T-cell (primary cell): Measurements from ENCODE around the gene GIGYF1. TPM values are rescaled to one million over a fixed set of nuclear protein-coding genes. Genes with fewer than 3 reads are reported as not detected.

Experiments
- ATAC-seq, 4 experiments: fragments of 200-7000 bp in 3 of 4; fragments of 150-1000 bp in 1 of 4; cut with Tn5 transposase; replicated peaks in 1 of 4; 1 replicate in 3 of 4; 2 replicates in 1 of 4; pipeline ENCODE4 v1.10.0; 2021; ENCODE audit warnings: moderate library complexity in 3 of 4, mild to moderate bottlenecking in 2 of 4, moderate number of reproducible peaks in 1 of 4
- CTCF ChIA-PET, 2 donors: fragments of 300-600 bp; sonication (Branson Sonifier 250); formaldehyde crosslinking; loops; one replicate each; lab custom pipeline; 2022; ENCODE audit warnings: antibody characterized with exemption in 2 of 2; lab: Charles Lee
- POLR2A ChIA-PET, 2 donors: fragments of 300-600 bp; sonication (Branson Sonifier 250); formaldehyde crosslinking; loops; one replicate each; lab custom pipeline; 2022; ENCODE audit warnings: antibody characterized with exemption in 2 of 2; lab: Charles Lee
- DNase-seq, 35 experiments: peaks; one replicate each; pipeline versions ENCODE4 v3.0.0 to v3.0.0-alpha.2; 2013 to 2023
- H3K27ac ChIP-seq: one replicate; pipeline ENCODE4 v1.5.1; 2013; ENCODE audit warnings: low read length
- H3K27me3 ChIP-seq, 2 experiments: replicated peaks in 1 of 2; 1 replicate in 1 of 2; 2 replicates in 1 of 2; pipeline versions ENCODE4 v1.6.1 to v1.7.0; 2013; ENCODE audit warnings: low read length in 1 of 2, mixed read lengths in 1 of 2; ENCODE audit not compliant: control insufficient read depth in 2 of 2, insufficient read depth in 2 of 2; ENCODE audit errors: extremely low read depth in 1 of 2
- H3K36me3 ChIP-seq, 2 donors: 1 replicate in 1 of 2; 2 replicates in 1 of 2; pipeline versions ENCODE4 v1.6.1 to v1.7.0; 2013; ENCODE audit warnings: low read length in 1 of 2; ENCODE audit not compliant: control insufficient read depth in 2 of 2, insufficient read depth in 1 of 2; ENCODE audit errors: extremely low read depth in 1 of 2
- H3K4me1 ChIP-seq, 2 experiments: 1 replicate in 1 of 2; 2 replicates in 1 of 2; pipeline versions ENCODE4 v1.6.1 to v1.7.0; 2013; ENCODE audit warnings: low read length in 2 of 2, mixed read lengths in 1 of 2; ENCODE audit not compliant: insufficient read depth in 2 of 2, control insufficient read depth in 1 of 2; ENCODE audit errors: extremely low read depth in 1 of 2
- H3K4me3 ChIP-seq, 2 donors: 1 replicate in 1 of 2; 2 replicates in 1 of 2; pipeline versions ENCODE4 v1.5.1 to v1.7.0; 2013; ENCODE audit warnings: mild to moderate bottlenecking in 2 of 2, low read length in 1 of 2, moderate library complexity in 1 of 2; ENCODE audit not compliant: control insufficient read depth in 1 of 2; ENCODE audit errors: extremely low read depth in 1 of 2
- H3K9me3 ChIP-seq: 2 replicates; pipeline ENCODE4 v1.7.0; 2013
- H3K27ac Mint-ChIP-seq, 2 donors: one replicate each; pipeline ENCODE4 v1.8.0; 2020 to 2021; ENCODE audit warnings: mild to moderate bottlenecking in 2 of 2, mixed read lengths in 2 of 2
- H3K27me3 Mint-ChIP-seq, 2 donors: one replicate each; pipeline ENCODE4 v1.8.0; 2021 to 2022; ENCODE audit warnings: mixed read lengths in 2 of 2
- H3K36me3 Mint-ChIP-seq: one replicate; pipeline ENCODE4 v1.8.0; 2021; ENCODE audit warnings: mixed read lengths
- H3K4me1 Mint-ChIP-seq, 3 donors: one replicate each; pipeline ENCODE4 v1.8.0; 2020 to 2022; ENCODE audit warnings: mixed read lengths in 3 of 3, mild to moderate bottlenecking in 1 of 3
- H3K4me3 Mint-ChIP-seq, 3 donors: one replicate each; pipeline ENCODE4 v1.8.0; 2020 to 2022; ENCODE audit warnings: mild to moderate bottlenecking in 3 of 3, mixed read lengths in 3 of 3, moderate library complexity in 3 of 3
- H3K9me3 Mint-ChIP-seq, 3 donors: one replicate each; pipeline ENCODE4 v1.8.0; 2020 to 2022; ENCODE audit warnings: mixed read lengths in 3 of 3
- WGBS: methylation state at CpG from one replicate; pipeline ENCODE4 v1.1.5; 2013; ENCODE audit warnings: missing lambda C conversion rate; ENCODE audit not compliant: insufficient coverage; 5-methylcytosine and 5-hydroxymethylcytosine counted together
- total RNA-seq, 35 experiments: library from RNA in 6 of 35; stranded (reverse) in 6 of 35; fragments of 120-200 nt in 1 of 35; gene quantifications; one replicate each; pipeline versions ENCODE4 v1.2.1 to v1.2.4 and lab custom pipeline; 2013 to 2026

GIGYF1 gene
- total RNA-seq, 5 donors from 2014 or later (not counting 1 experiment from before 2014, with no cell fraction given): 87.7 to 161 (median 124) TPM

GRCh38 chr7:100687751-100688300 lies 6.2 kb downstream of the GIGYF1 start:
- no peaks in the 10 kb centered on the region for H3K9me3 ChIP-seq
- Mint-ChIP-seq H3K36me3 (peaks cover 10% of the 10 kb centered on the region), H3K27ac (no peak overlapping the region), H3K27me3 (no peaks in the 10 kb centered on the region), H3K4me3 (no peak overlapping the region), H3K9me3 (no peaks in the 10 kb centered on the region), H3K4me1 (peaks cover 23 to 34% (median 30%) of the 10 kb centered on the region in 3 donors)
- no peak for ATAC-seq
- H3K27me3 ChIP-seq: peaks cover 0 to 2% of the 10 kb centered on the region in 2 experiments
- no peak overlapping the region for H3K4me3 ChIP-seq
- peaks cover 16 to 40% of the 10 kb centered on the region in 2 experiments for H3K4me1 ChIP-seq
- CTCF ChIA-PET: interaction anchor here in 1 of 2 donors (0.6 kb wide), 1 partner anchor 126 kb away, joined by 6 read pairs; no protein-coding TSS in a partner anchor
- 72% methylated on average over 19 of the region's 25 CpGs for WGBS
- DNase-seq: no peak
- no peak overlapping the region for H3K27ac ChIP-seq
- POLR2A ChIA-PET: no interaction called here
- H3K36me3 ChIP-seq: peaks cover 30 to 65% of the 10 kb centered on the region in 2 donors

GRCh38 chr7:100687261-100687660 lies 6.8 kb downstream of the GIGYF1 start:
- Histone ChIP-seq H3K4me3 (no peak overlapping the region), H3K4me1 (peaks cover 10 to 34% of the 10 kb centered on the region in 2 experiments), H3K27ac (no peak overlapping the region), H3K9me3 (no peaks in the 10 kb centered on the region), H3K27me3 (peaks cover 0 to 2% of the 10 kb centered on the region in 2 experiments), H3K36me3 (peaks cover 32 to 69% of the 10 kb centered on the region in 2 donors)
- Mint-ChIP-seq H3K4me1 (peaks cover 17 to 28% (median 24%) of the 10 kb centered on the region in 3 donors), H3K9me3 (no peaks in the 10 kb centered on the region), H3K4me3 (no peak overlapping the region), H3K27me3 (no peaks in the 10 kb centered on the region), H3K36me3 (peaks cover 10% of the 10 kb centered on the region), H3K27ac (no peak overlapping the region)
- POLR2A ChIA-PET: no interaction called here
- ATAC-seq (no peak), DNase-seq (no peak)
- WGBS: 91% methylated on average over 17 of the region's 22 CpGs
- CTCF ChIA-PET: interaction anchor here in 1 of 2 donors (0.6 kb wide), 1 partner anchor 125 kb away, joined by 6 read pairs; no protein-coding TSS in a partner anchor

- Histone ChIP-seq H3K4me3 (no peak overlapping the region), H3K4me1 (peaks cover 6 to 34% of the 10 kb centered on the region in 2 experiments), H3K27ac (no peak overlapping the region), H3K9me3 (no peaks in the 10 kb centered on the region), H3K36me3 (peaks cover 32 to 73% of the 10 kb centered on the region in 2 donors), H3K27me3 (peaks cover 0 to 2% of the 10 kb centered on the region in 2 experiments)
- H3K4me3 Mint-ChIP-seq: no peak overlapping the region
- no peak overlapping the region for H3K27ac Mint-ChIP-seq
- H3K4me1 Mint-ChIP-seq: peaks cover 14 to 25% (median 22%) of the 10 kb centered on the region in 3 donors
- WGBS: 93% methylated on average over 8 of the region's 17 CpGs
- no peaks in the 10 kb centered on the region for H3K9me3 Mint-ChIP-seq
- no peak for ATAC-seq
- ChIA-PET CTCF (no interaction called here), POLR2A (no interaction called here)
- no peaks in the 10 kb centered on the region for H3K27me3 Mint-ChIP-seq
- peaks cover 10% of the 10 kb centered on the region for H3K36me3 Mint-ChIP-seq
- DNase-seq: no peak
Observed at GRCh38 chr7:100686822-100687211, 7.2 kb downstream of the GIGYF1 start.

- H3K4me1 Mint-ChIP-seq: peaks cover 14 to 27% (median 23%) of the 10 kb centered on the region in 3 donors
- CTCF ChIA-PET: no interaction called here
- DNase-seq (no peak), ATAC-seq (no peak)
- no peaks in the 10 kb centered on the region for H3K27me3 Mint-ChIP-seq
- H3K27me3 ChIP-seq: peaks cover 0 to 2% of the 10 kb centered on the region in 2 experiments
- H3K27ac ChIP-seq: no peak overlapping the region
- no peaks in the 10 kb centered on the region for H3K9me3 ChIP-seq
- H3K36me3 ChIP-seq: peaks cover 35 to 78% of the 10 kb centered on the region in 2 donors
- no peak overlapping the region for H3K4me3 ChIP-seq
- peaks cover 10% of the 10 kb centered on the region for H3K36me3 Mint-ChIP-seq
- no peak overlapping the region for H3K27ac Mint-ChIP-seq
- H3K9me3 Mint-ChIP-seq: no peaks in the 10 kb centered on the region
- POLR2A ChIA-PET: no interaction called here
- H3K4me1 ChIP-seq: peaks cover 9 to 34% of the 10 kb centered on the region in 2 experiments
- WGBS: 95% methylated on average over 20 of the region's 33 CpGs
- H3K4me3 Mint-ChIP-seq: no peak overlapping the region
Observed at GRCh38 chr7:100686201-100686821, 7.7 kb downstream of the GIGYF1 start.

- Mint-ChIP-seq H3K36me3 (peaks cover 10% of the 10 kb centered on the region), H3K4me1 (peaks cover 17 to 29% (median 26%) of the 10 kb centered on the region in 3 donors), H3K27me3 (no peaks in the 10 kb centered on the region), H3K27ac (no peak overlapping the region), H3K9me3 (no peaks in the 10 kb centered on the region), H3K4me3 (no peak overlapping the region)
- ATAC-seq (no peak), DNase-seq (no peak)
- Histone ChIP-seq H3K4me1 (peaks cover 9 to 34% of the 10 kb centered on the region in 2 experiments), H3K4me3 (no peak overlapping the region), H3K27me3 (peaks cover 0 to 2% of the 10 kb centered on the region in 2 experiments), H3K36me3 (peaks cover 36 to 78% of the 10 kb centered on the region in 2 donors), H3K27ac (no peak overlapping the region), H3K9me3 (no peaks in the 10 kb centered on the region)
- POLR2A ChIA-PET: no interaction called here
- WGBS: 81% methylated on average over 8 of the region's 17 CpGs
- CTCF ChIA-PET: interaction anchor here in 1 of 2 donors (0.6 kb wide), 1 partner anchor 298 kb away, joined by 3 read pairs; no protein-coding TSS in a partner anchor
Observed at GRCh38 chr7:100685631-100686145, 8.4 kb downstream of the GIGYF1 start.

GRCh38 chr7:100685049-100685605 lies 8.9 kb downstream of the GIGYF1 start:
- 93% methylated on average over 6 of the region's 18 CpGs for WGBS
- ATAC-seq: no peak
- ChIA-PET CTCF (interaction anchor here in 1 of 2 donors (0.6 kb wide), 1 partner anchor 297 kb away, joined by 3 read pairs; no protein-coding TSS in a partner anchor), POLR2A (interaction anchor here in 1 of 2 donors (0.6 kb wide), 1 partner anchor 190 kb away, joined by 4 read pairs; the partner anchor contains the start of gene SRRT)
- no peaks in the 10 kb centered on the region for H3K27me3 Mint-ChIP-seq
- H3K4me1 ChIP-seq: peaks cover 9 to 39% of the 10 kb centered on the region in 2 experiments
- no peak overlapping the region for H3K4me3 ChIP-seq
- H3K36me3 ChIP-seq: peaks cover 36 to 78% of the 10 kb centered on the region in 2 donors
- peaks cover 10% of the 10 kb centered on the region for H3K36me3 Mint-ChIP-seq
- no peak overlapping the region for H3K27ac ChIP-seq
- H3K27ac Mint-ChIP-seq: no peak overlapping the region
- peaks cover 22 to 31% (median 30%) of the 10 kb centered on the region in 3 donors for H3K4me1 Mint-ChIP-seq
- H3K9me3 Mint-ChIP-seq: no peaks in the 10 kb centered on the region
- no peak overlapping the region for H3K4me3 Mint-ChIP-seq
- no peaks in the 10 kb centered on the region for H3K9me3 ChIP-seq
- no peak for DNase-seq
- peaks cover 0 to 2% of the 10 kb centered on the region in 2 experiments for H3K27me3 ChIP-seq
